Nephron progenitor cell (in vitro differentiated cells): ENCODE results near the gene PDS5B.

Source experiments
- DNase-seq: peaks from one replicate; pipeline ENCODE4 v3.0.0; 2021
- H3K27ac Mint-ChIP-seq: 2 replicates; pipeline ENCODE4 v1.8.0; 2021; ENCODE audit warnings: mild to moderate bottlenecking, moderate library complexity, mixed read lengths
- H3K27me3 Mint-ChIP-seq: 2 replicates; pipeline ENCODE4 v1.8.0; 2021; ENCODE audit warnings: mild to moderate bottlenecking, low read depth, mixed read lengths; ENCODE audit not compliant: poor library complexity
- H3K36me3 Mint-ChIP-seq: 2 replicates; pipeline ENCODE4 v1.8.0; 2021; ENCODE audit warnings: low read depth, mixed read lengths
- H3K4me1 Mint-ChIP-seq: 2 replicates; pipeline ENCODE4 v1.8.0; 2021; ENCODE audit warnings: mixed read lengths
- H3K4me3 Mint-ChIP-seq: 2 replicates; pipeline ENCODE4 v1.8.0; 2021; ENCODE audit warnings: mild to moderate bottlenecking, moderate library complexity, mixed read lengths
- H3K9me3 Mint-ChIP-seq: 2 replicates; pipeline ENCODE4 v1.8.0; 2021; ENCODE audit warnings: mild to moderate bottlenecking, moderate library complexity, mixed read lengths
- CTCF ChIP-seq: fragments of 200-600 bp; sonication (generic); IDR thresholded peaks from 2 replicates; pipeline ENCODE4 v1.5.0; 2021; ENCODE audit warnings: antibody characterized with exemption

The PDS5B gene

GRCh38 chr13:32642858-32643257 lies 56.6 kb downstream of the PDS5B start:
- H3K4me1 Mint-ChIP-seq = peaks cover 14% of the 10 kb centered on the region
- no peak for DNase-seq
- peak overlapping the region; percentile 71 for H3K27ac Mint-ChIP-seq
- no peaks in the 10 kb centered on the region for H3K9me3 Mint-ChIP-seq
- no peak overlapping the region for H3K4me3 Mint-ChIP-seq
- H3K27me3 Mint-ChIP-seq = no peaks in the 10 kb centered on the region
- H3K36me3 Mint-ChIP-seq = peaks cover 7% of the 10 kb centered on the region
- no peak for TF ChIP-seq CTCF

- peak overlapping the region; percentile 10 for H3K27ac Mint-ChIP-seq
- H3K4me3 Mint-ChIP-seq = no peak overlapping the region
- no peaks in the 10 kb centered on the region for H3K9me3 Mint-ChIP-seq
- H3K36me3 Mint-ChIP-seq = peaks cover 7% of the 10 kb centered on the region
- no peak for TF ChIP-seq CTCF
- H3K4me1 Mint-ChIP-seq = peaks cover 20% of the 10 kb centered on the region
- no peaks in the 10 kb centered on the region for H3K27me3 Mint-ChIP-seq
- no peak for DNase-seq
Observed at GRCh38 chr13:32645854-32646253, 59.6 kb downstream of the PDS5B start.

GRCh38 chr13:32647926-32648325 lies 61.7 kb downstream of the PDS5B start:
- Mint-ChIP-seq H3K27ac (peak overlapping the region; percentile 2), H3K27me3 (no peaks in the 10 kb centered on the region), H3K9me3 (no peaks in the 10 kb centered on the region), H3K4me1 (peaks cover 10% of the 10 kb centered on the region), H3K4me3 (no peak overlapping the region), H3K36me3 (peaks cover 14% of the 10 kb centered on the region)
- no peak for DNase-seq
- no peak for TF ChIP-seq CTCF

GRCh38 chr13:32650705-32651311 lies 64.6 kb downstream of the PDS5B start:
- peak; percentile 27 for DNase-seq
- peaks cover 26% of the 10 kb centered on the region for H3K9me3 Mint-ChIP-seq
- no peaks in the 10 kb centered on the region for H3K27me3 Mint-ChIP-seq
- no peak overlapping the region for H3K4me3 Mint-ChIP-seq
- H3K27ac Mint-ChIP-seq = no peak overlapping the region
- H3K36me3 Mint-ChIP-seq = peaks cover 43% of the 10 kb centered on the region
- peak; percentile 78 for TF ChIP-seq CTCF
- H3K4me1 Mint-ChIP-seq = peaks cover 10% of the 10 kb centered on the region

- DNase-seq = no peak
- Mint-ChIP-seq H3K4me3 (no peak overlapping the region), H3K9me3 (peaks cover 45% of the 10 kb centered on the region), H3K27ac (no peak overlapping the region), H3K36me3 (peaks cover 65% of the 10 kb centered on the region), H3K4me1 (no peaks in the 10 kb centered on the region), H3K27me3 (no peaks in the 10 kb centered on the region)
- TF ChIP-seq CTCF = no peak
Observed at GRCh38 chr13:32657309-32657708, 71.1 kb downstream of the PDS5B start.

- no peaks in the 10 kb centered on the region for H3K27me3 Mint-ChIP-seq
- TF ChIP-seq CTCF = no peak
- no peak for DNase-seq
- H3K4me1 Mint-ChIP-seq = no peaks in the 10 kb centered on the region
- H3K4me3 Mint-ChIP-seq = no peak overlapping the region
- H3K9me3 Mint-ChIP-seq = peaks cover 29% of the 10 kb centered on the region
- peaks cover 52% of the 10 kb centered on the region for H3K36me3 Mint-ChIP-seq
- H3K27ac Mint-ChIP-seq = peak overlapping the region; percentile 46
Observed at GRCh38 chr13:32659736-32660135, 73.5 kb downstream of the PDS5B start.
